NCI-H2107 (cell line): Measurements from ENCODE around the gene ANKRD13B.
A peak's percentile ranks its signal among the peaks of the same experiment; 100 is the strongest.

ENCODE experiments used
- DNase-seq: peaks from one replicate; lab custom pipeline; 2025; lab: John Stamatoyannopoulos, UW

ANKRD13B gene

DNA sequence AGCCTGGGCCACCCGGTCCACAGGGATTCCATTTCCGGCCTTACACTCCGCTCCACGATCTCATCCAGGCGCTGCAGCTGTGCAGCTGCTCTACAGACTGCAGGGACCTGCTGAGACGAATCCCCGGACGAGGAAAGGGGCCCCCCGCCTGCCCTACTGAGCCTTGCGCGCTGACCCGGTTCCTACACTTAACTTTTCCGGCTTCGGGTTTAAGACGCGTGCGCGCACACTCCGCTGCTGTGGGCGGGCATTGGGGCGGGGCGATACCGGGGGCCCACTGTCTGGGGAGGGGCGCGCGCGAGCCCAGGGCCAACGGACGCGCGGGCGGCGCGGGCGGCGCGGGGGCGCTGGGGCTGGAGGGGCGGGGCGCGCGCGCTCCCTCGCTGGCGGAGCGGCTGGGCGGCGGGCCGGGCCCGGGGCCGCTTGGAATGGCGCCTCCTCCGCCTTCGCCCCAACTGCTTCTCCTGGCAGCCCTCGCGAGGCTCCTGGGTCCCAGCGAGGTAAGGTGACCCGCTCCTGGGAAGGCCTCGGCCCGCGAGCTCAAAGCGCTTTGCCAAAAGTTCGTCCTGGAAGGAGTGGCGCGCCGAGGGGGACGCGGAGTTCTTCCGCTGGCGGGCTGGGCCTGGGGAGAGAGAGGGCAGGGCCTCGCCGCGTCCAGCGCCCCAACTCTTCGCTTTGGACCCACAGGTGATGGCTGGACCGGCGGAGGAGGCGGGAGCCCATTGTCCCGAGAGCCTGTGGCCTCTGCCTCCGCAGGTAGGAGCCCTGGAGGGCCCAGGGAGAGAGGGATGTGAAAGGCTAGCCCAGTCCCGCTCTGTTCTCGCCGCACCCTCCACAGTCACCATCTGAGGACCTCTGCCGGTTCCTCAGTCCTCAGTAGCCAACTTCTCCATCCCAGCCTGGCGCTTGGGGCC is 24.3 kb upstream of the ANKRD13B start, which contains the start of gene TP53I13:
Gene TP53I13, plus strand, starts transcription at position 371 of the 914 bp plus-strand sequence. Its CDS starts 58 bp downstream, at position 429.
- DNase-seq, result no peak

DNA sequence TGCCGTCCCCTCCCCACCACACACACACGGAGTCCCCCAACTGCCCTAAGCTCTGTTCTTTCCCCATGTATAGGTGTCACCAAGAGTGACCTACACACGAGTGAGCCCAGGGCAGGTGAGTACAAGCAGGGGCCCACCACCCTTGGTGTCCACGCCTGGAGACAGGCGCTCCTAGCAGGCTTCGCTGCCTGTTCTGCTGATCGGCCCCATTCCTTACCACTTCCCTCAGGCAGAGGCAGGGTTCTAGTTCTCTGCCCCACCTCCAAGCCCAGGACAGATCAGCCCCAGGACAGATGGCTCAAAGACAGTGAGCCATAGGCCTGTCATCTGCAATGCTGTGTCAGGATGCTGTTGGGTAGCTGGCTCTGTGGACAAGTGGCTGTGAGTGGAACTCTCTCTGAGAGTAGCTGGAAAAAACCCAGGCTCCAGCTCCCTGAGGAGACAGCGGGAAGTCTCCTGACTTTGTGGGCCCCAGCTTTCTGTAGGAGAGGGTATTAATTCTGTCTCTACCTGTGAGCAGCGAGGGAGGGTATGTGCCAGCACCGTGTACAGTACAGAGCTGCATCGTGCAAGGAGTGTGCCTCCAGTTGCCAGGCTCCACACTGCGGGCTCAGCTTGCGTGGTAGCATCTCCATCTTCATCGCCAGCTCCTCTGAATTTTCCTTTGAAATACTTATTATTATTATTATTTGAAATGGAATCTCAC is 23.5 kb upstream of the ANKRD13B start:
- DNase-seq, result no peak

DNA sequence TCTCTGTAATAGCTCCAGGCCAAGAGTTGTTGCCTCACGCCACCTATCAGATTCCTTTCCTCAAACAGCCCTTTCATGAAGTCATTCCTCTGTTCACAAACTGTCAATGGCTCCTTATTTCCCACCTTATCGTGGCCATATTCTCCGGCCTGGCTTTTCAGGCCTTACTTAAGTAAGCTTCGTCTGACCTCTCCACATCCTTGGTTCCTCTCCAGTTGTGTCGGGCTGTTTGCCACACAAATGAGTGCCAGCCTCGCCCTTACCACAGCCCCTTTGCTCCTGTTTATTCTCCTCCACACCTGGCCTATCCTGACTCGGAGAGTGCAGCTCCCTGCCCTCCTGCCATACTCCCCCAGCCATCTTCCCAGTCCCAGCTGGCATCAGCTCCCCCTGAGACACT is 22.4 kb upstream of the ANKRD13B start:
- DNase-seq, result no peak

DNA sequence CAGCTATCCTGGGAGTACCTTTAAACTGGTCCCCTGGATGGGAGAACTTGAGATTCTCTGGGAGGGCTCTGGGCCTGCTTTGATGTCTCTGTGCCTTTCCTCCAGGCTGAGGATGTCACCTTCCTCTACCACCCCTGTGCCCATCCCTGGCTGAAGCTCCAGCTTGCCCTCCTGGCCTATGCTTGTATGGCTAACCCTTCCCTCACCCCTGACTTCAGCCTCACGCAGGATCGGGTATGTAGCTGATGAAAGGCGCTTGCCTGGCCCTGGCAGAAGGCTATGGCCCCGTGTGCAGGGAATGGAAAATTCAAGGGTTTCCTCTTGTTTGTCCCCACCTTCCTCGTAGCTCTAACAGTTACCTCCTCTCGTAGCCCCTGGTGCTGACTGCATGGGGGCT is 21.4 kb upstream of the ANKRD13B start:
- DNase-seq, result no peak

DNA sequence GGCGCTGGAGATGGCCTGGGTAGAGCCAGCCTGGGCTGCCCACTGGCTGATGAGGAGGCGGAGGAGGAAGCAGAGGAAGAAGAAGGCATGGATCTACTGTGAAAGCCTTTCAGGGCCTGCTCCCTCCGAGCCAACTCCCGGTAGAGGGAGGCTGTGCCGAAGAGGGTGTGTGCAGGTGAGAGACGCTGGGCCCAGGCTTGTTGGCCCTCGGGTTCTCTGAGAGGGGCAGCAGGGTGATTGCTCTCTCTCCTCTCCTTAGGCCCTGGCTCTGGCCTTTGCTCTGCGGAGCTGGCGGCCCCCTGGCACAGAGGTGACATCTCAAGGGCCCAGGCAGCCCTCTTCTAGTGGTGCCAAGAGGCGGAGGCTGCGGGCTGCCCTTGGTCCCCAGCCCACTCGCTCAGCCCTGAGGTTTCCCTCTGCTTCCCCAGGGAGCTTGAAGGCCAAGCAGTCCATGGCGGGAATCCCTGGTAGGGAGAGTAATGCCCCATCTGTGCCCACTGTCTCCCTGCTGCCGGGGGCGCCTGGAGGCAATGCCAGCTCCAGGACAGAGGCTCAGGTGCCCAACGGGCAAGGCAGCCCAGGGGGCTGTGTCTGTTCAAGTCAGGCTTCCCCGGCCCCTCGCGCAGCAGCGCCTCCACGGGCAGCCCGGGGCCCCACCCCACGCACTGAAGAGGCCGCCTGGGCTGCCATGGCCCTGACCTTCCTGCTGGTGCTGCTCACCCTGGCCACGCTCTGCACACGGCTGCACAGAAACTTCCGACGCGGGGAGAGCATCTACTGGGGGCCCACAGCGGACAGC is 20.9 kb upstream of the ANKRD13B start:
- DNase-seq, result no peak

DNA sequence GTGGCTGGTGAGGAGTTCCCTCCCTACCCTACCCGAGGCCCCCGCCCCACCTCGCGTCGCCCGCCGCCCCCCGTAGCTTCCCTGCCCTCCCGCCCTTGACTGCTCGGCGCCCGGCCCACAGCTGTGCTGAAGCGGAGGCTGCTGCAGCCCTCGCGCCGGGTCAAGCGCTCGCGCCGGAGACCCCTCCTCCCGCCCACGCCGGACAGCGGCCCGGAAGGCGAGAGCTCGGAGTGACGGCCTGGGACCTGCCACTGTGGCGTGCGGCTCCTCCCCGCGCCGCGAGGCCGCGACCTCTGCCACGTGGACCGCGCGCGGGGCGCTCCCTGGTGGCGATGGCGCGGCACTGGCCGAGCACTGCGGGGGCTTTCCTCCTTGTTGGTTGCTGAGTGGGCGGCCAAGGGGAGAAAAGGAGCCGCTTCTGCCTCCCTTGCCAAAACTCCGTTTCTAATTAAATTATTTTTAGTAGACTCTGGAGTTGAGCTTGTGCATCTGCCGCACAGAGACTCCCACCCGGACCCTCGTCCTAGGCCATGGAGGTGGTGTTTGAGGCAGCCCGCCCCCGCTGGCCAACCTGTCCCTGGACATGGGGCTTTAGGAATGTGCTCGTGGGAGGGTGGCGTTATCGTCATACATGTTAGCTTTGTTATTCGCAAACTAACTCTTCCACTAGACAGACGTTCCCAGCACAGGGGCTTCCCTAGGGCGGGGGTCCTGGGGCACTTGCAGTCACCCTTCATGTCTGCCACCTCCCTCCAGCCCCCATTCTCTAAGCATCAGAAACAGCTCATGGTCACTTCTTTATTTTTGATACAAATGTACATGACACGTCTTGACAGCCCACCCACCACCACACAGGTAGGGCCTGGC is 20.0 kb upstream of the ANKRD13B start:
- no peak for DNase-seq

DNA sequence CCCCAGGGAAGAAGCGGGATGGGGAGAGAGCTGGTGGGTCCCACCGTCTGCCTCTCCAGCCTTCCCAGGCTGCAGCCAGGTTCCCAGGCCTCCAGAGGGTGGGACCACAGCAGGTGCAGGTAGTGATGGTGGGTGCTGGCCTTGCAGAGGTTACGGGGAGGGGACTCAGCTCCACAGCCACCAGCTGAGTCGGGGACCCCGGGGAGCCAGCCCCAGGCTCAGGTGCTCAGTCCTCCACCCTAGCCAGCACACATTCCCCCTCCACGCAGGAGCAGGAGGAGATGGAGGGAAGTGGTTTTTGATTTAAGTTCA is 19.4 kb upstream of the ANKRD13B start:
- DNase-seq, result no peak

DNA sequence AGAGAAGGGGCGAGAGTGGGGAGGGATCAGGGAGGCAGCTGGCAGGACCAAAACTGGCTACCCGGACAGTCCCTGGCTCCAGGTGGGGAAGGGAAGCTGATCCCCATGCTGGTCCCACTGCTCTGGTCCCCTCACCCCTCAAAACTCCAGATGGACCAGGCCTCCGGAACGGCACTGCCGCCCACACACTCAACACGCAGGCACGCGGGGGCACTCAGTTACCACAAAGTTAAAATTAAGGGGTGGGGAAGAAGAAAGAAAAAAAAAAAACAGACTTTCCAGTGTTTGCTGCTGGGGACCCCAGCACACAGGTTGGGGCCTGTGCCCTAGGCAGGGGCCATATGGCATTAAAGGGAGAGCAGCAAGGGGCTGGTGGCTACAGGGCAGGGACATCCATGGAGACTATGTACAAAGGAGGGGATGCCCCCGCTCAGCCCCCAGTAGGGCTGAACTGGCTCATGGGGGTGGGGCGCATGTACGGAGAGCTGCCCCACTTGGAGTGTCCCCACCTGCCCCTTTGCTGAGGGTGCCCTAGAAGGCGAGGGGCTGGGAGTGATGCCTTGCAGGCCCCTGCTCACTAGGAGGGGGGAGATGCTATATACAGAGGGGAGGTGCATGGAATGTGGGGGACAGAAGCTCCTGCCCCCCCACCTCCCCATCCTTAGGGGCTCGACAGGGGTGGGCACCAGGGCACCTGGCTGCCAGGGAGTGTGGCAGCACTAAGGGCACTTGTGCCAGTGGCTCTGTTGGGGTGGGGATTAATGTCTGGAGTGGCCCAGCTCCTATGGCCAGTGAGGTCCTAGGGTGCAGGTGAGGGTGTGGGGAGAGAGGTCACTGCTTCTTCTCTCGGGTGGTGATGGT is 18.8 kb upstream of the ANKRD13B start:
- DNase-seq, result no peak

DNA sequence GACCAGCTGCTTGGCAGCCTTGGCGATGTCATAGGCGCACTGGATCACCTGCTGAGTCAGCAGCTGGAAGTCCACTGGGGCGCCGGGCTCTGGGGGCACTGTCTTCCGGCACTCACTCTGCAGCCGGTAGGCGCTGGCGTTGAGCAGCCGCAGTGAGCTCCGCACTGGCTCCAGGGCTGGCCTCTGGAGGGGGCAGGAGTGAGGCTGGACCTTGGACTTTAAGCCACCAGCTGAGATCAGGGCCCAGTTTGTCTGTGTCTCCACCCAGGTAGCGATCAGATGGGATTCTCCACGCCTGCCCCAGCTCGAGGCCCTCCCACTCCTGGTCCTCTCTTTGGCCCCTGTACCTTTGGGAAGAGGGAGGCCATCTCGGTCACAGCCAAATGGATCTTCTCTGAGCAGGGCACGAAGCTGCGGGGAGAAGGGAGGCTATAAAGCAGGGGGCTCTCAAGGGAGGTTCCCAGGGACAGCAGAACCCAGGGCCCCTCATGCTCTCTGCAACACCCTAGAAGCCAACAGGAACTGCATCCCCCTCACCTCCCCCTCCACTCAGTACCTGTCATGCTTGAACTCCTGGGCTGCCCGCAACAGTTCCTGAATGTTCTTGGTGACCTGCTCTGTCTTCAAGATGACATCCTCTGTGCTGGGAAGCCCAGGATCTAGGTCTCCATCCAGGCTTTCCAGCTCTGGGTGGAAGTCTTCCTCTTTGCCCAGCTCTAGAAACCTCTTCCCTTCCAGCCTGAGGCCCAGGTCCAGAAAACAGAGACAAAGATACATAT is 18.0 kb upstream of the ANKRD13B start:
- DNase-seq, result no peak

GRCh38 chr17:29575511-29576213 is 17.3 kb upstream of the ANKRD13B start:
- DNase-seq, result no peak

DNA sequence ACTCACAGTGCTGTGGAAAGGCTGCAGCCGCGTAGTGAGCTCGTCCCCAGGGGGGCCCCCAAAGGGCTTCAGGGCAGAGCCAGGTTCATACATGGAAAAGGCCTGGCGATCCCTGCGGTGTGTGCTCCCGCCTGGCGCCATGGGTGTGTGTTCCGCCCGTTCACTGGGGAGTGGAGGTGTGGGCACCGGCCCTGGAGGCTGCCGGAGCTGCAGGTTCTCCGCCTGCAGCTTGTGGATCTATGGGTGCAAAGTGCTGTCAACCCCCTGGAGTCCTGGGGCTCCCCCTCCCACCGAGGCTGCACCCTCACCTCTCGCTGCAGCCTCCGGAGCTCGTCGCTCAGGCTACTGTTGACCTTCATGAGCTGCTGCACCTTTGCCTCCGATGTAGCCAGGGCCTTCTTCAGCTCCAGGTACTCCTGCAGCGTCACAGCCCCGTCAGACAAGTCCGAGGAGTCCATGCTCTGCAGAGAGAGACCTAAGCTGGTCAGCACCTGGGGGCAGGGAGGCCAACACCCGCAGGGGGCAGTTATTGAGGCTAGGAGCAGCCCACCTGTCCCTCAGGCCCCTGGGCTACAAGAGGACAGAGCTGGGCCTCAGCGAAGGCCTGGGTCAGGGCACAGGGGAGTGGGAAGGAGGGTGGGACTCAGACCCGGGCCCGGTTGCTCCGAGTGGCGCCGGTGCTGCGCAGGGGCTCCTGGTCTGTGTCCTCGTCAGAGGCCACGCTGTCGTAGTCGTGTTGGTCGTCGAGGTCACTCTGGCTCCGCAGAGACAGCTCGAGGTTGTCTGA is 16.5 kb upstream of the ANKRD13B start:
- DNase-seq, result no peak

DNA sequence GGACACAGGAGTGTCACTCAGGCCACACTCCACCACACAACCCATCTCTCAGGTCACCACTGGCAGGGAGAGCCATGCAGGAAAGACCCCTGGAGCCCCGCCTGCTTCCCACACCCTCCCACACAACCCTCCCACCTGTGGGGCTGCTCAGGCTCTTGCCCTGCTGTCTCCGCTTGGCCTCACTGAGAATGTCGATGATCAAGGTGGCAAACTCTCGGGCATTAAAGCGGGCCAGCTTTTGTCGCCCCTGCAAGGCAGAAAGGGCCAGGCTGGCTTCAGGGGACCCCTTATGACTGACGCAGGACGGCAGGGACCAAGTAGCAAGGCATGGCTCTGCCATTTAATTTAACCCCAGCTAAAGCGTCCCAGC is 15.9 kb upstream of the ANKRD13B start:
- no peak for DNase-seq

GRCh38 chr17:29577385-29578211 is 15.3 kb upstream of the ANKRD13B start:
- DNase-seq, result no peak

DNA sequence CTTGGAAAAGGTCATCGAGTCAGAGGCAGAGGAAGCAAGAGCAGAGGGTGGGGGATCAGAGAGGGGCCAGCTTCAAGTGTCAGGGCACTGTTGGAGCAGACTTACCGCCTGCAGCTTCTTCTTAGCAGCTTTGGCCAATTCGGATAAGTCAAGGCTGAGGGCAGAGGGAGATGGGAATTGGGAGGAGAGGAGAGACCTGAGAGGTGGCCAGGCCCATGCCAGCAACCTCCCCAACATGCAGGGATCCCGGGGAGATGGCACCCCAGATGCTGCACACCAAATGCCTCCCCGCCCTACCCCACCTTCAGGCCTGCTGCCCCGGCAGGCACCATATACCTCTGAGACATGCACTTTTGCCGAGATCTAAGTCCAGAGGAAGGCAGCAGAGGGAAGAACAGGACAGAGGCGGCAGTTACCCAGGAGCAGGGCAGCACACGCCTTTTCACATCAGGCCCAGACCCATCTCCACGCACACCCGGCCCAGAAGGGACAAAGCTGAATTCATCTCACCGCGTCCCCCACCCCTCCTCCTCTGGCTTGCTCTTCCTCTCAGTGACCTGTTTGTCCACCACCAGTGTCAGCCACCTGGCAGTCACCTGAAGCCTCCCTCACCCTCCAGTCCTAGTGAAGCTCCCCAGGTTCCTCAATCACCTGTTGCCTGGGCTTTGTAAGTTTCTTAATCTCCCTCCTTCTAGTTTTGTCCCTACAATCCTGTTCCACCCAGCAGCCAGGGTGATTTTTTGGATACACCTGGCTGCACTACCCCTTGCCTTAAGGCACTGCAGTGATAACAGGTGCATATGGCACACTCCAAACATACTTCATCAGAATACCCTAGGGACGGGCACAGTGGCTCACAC is 14.1 kb upstream of the ANKRD13B start:
- DNase-seq, result no peak

DNA sequence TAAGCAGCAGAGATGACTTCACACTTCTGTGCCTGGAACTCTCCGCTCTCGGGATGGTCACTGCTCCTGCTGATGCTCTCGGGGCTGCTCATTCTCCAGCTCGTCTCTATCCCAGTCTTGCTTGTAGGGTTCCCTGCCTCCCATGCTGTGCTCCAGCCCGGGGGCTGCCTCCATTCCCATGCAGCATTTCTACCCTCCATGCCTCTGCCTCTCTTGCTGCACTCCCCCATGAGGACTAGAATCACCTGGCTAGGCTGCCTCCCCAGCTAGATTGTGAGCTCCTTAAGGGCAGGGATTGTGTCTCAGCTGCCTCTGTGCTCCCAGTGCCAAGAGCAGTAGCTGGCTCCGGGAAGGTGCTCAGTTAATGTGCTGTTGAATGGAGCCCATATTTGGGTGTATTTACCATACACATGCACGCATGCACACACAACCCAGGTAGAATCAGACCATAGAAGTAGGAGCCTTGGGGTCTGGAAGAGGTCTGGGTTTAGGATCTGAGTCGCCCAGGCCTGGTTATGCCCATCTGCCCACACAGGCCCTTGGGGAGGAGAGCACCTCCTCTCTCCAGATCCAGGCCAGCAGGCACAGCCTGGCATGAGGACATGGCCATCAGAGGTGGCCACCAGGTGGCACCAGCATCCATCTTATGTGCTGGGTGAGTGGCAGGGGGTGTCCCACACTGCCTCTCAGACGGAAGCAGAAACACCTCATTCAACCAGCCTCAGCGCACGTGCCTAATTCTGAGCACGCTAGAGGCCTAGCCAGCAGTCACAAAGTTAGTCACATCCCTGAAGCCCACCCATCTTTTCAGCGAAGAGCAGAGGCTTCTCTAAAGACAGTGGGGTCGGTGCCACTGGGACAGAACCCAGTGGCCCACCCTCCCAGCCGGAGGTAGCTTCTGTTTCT is 12.8 kb upstream of the ANKRD13B start:
- peak; percentile 80 for DNase-seq
